Tibial nerve (tissue), 4 donors: ENCODE measurements around the gene C5.

Experiments used
- EP300 ChIP-seq, 2 donors: sonication (generic); formaldehyde crosslinking; IDR thresholded peaks; one replicate each; pipeline ENCODE4 v1.6.1; 2017; ENCODE audit warnings: antibody characterized with exemption in 2 of 2, mild to moderate bottlenecking in 1 of 2
- TF ChIP-seq, protein P1 (sequence below), 5 experiments: fragments of 200-600 bp in 3 of 5; fragments of 450-650 bp in 2 of 5; sonication (generic) in 3 of 5; IDR thresholded peaks; one replicate each; pipeline ENCODE4 v1.5.1; 2016 to 2019; ENCODE audit warnings: antibody characterized with exemption in 5 of 5, mild to moderate bottlenecking in 3 of 5, moderate library complexity in 2 of 5

- TF ChIP-seq, protein P1, sequence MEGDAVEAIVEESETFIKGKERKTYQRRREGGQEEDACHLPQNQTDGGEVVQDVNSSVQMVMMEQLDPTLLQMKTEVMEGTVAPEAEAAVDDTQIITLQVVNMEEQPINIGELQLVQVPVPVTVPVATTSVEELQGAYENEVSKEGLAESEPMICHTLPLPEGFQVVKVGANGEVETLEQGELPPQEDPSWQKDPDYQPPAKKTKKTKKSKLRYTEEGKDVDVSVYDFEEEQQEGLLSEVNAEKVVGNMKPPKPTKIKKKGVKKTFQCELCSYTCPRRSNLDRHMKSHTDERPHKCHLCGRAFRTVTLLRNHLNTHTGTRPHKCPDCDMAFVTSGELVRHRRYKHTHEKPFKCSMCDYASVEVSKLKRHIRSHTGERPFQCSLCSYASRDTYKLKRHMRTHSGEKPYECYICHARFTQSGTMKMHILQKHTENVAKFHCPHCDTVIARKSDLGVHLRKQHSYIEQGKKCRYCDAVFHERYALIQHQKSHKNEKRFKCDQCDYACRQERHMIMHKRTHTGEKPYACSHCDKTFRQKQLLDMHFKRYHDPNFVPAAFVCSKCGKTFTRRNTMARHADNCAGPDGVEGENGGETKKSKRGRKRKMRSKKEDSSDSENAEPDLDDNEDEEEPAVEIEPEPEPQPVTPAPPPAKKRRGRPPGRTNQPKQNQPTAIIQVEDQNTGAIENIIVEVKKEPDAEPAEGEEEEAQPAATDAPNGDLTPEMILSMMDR (IDR thresholded peaks at IDR 0.05) = no peak
- no peak for TF ChIP-seq EP300 (IDR thresholded peaks at IDR 0.05)
Measured at GRCh38 chr9:121019273-121019672, 30.8 kb downstream of the C5 start.
